ENCODE measurements around the gene HOXB4.

- no peak for TF ChIP-seq POLR2AphosphoS5 (IDR thresholded peaks at IDR 0.05; ENCODE audit: low read depth, low read length)
- no peak for TF ChIP-seq CTCF (IDR thresholded peaks at IDR 0.05 in 2 of 3, conservative IDR thresholded peaks at IDR 0.05 in 1 of 3; ENCODE audit: borderline replicate concordance in 1 of 3, insufficient read depth in 1 of 3, low read depth in 2 of 3, low read length in 2 of 3)
- TF ChIP-seq EZH2 (IDR thresholded peaks at IDR 0.05): no peak
- no peak for TF ChIP-seq POLR2A (IDR thresholded peaks at IDR 0.05; ENCODE audit: borderline replicate concordance, extremely low read depth, insufficient read depth, insufficient read length)
- no peak for TF ChIP-seq SIN3A (IDR thresholded peaks at IDR 0.05; ENCODE audit: low read depth)
- TF ChIP-seq EZH2phosphoT487 (IDR thresholded peaks at IDR 0.05; ENCODE audit: borderline replicate concordance): no peak
- no peak for TF ChIP-seq YY1 (IDR thresholded peaks at IDR 0.05; ENCODE audit: extremely low read depth, insufficient replicate concordance, low read depth, low read length)
- TF ChIP-seq ZNF274 (IDR thresholded peaks at IDR 0.05; ENCODE audit: low read depth, low read length): no peak
- TF ChIP-seq REST (IDR thresholded peaks at IDR 0.05; ENCODE audit: low read depth): no peak
Measured at GRCh38 chr17:48549914-48550501, 28.1 kb downstream of the HOXB4 start.
